K562 (cell line): ENCODE measurements around the gene CSNK1A1.

Source experiments
- ARID1B ChIP-seq: fragments of 450-650 bp; IDR thresholded peaks from 2 replicates; pipeline ENCODE4 v1.6.1; 2016; ENCODE audit warnings: antibody characterized with exemption, mild to moderate bottlenecking, inconsistent platforms
- BMI1 ChIP-seq: fragments of 150-350 bp; IDR thresholded peaks from 2 replicates; pipeline ENCODE4 v1.6.1; 2014; ENCODE audit warnings: low read length
- MAFG ChIP-seq: fragments of 450-650 bp; conservative IDR thresholded peaks from 2 replicates; pipeline ENCODE4 v1.6.1; 2016; ENCODE audit warnings: missing genetic modification characterization, missing compliant biosample characterization
- RAD21 ChIP-seq, 2 experiments: fragments of 250-450 bp in 1 of 2; fragments of 450-650 bp in 1 of 2; sonication (Bioruptor Pico) in 1 of 2; formaldehyde crosslinking in 1 of 2; IDR thresholded peaks in 1 of 2; conservative IDR thresholded peaks in 1 of 2; 2 replicates each; pipeline versions ENCODE4 v1.4.0 to v1.8.0; 2020 to 2022; ENCODE audit warnings: mild to moderate bottlenecking in 2 of 2, moderate library complexity in 1 of 2
- SIRT6 ChIP-seq: IDR thresholded peaks from one replicate; pipeline ENCODE4 v1.6.1; 2012; ENCODE audit warnings: low read depth, mild to moderate bottlenecking, control low read depth, inconsistent platforms, low read length, moderate library complexity
- TARDBP ChIP-seq: fragments of 450-650 bp; IDR thresholded peaks from 2 replicates; pipeline ENCODE4 v1.6.1; 2016
- TCF7L2 ChIP-seq: fragments of 150-350 bp; IDR thresholded peaks from 2 replicates; pipeline ENCODE4 v1.6.1; 2016; ENCODE audit warnings: low read depth, mild to moderate bottlenecking, low read length, moderate library complexity
- TF ChIP-seq, protein P1 (sequence below), 3 experiments: IDR thresholded peaks in 2 of 3; conservative IDR thresholded peaks in 1 of 3; 2 replicates each; pipeline ENCODE4 v1.5.1; 2011 to 2012; ENCODE audit warnings: low read length in 3 of 3, mild to moderate bottlenecking in 3 of 3, control low read depth in 2 of 3, improper control_type of control experiment in 1 of 3, inconsistent platforms in 1 of 3, low read depth in 1 of 3, mixed read lengths in 1 of 3, moderate library complexity in 1 of 3; ENCODE audit not compliant: insufficient read depth in 2 of 3
- TF ChIP-seq, protein P2 (sequence below): fragments of 250-450 bp; sonication (Bioruptor Pico); IDR thresholded peaks from 2 replicates; pipeline ENCODE4 v1.5.0; 2021; ENCODE audit warnings: mild to moderate bottlenecking, borderline replicate concordance

DNA sequence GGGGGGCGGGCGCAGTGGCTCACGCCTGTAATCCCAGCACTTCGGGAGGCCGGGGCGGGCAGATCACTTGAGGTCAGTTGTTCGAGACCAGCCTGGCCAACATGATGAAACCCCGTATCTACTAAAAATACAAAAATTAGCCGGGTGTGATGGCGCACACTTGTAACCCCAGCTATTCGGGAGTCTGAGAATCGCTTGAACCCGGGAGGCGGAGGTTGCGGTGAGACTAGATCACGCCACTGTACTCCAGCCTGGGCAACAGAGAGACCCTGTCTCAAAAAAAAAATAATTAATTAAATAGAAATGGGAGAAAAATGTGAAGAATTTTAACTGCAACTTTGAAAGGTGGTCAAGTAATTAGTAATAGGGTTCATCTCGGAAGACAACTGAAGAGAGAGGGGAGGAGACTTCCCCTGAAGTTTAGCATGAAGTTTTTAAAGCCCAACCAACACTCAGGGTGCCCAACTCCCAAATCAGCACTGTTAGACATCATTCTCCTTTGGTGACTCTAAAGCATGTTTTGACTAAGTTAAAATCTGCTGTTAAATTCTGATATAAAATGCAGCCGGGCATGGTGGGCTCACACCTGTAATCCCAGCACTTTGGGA lies 1.4 kb upstream of the CSNK1A1 start:
- no peak for TF ChIP-seq MAFG (tag)
- no peak for TF ChIP-seq SIRT6
- no peak; a peak in 1 of 4 replicates for TF ChIP-seq RAD21 (CRISPR knock-in tag; conservative IDR thresholded peaks at IDR 0.05 in 1 of 2, IDR thresholded peaks at IDR 0.05 in 1 of 2)
- no peak; the same call in 1 of the 2 replicates for TF ChIP-seq ARID1B
- TF ChIP-seq, protein P1, sequence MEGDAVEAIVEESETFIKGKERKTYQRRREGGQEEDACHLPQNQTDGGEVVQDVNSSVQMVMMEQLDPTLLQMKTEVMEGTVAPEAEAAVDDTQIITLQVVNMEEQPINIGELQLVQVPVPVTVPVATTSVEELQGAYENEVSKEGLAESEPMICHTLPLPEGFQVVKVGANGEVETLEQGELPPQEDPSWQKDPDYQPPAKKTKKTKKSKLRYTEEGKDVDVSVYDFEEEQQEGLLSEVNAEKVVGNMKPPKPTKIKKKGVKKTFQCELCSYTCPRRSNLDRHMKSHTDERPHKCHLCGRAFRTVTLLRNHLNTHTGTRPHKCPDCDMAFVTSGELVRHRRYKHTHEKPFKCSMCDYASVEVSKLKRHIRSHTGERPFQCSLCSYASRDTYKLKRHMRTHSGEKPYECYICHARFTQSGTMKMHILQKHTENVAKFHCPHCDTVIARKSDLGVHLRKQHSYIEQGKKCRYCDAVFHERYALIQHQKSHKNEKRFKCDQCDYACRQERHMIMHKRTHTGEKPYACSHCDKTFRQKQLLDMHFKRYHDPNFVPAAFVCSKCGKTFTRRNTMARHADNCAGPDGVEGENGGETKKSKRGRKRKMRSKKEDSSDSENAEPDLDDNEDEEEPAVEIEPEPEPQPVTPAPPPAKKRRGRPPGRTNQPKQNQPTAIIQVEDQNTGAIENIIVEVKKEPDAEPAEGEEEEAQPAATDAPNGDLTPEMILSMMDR (IDR thresholded peaks at IDR 0.05 in 2 of 3, conservative IDR thresholded peaks at IDR 0.05 in 1 of 3; ENCODE audit: insufficient read depth in 2 of 3, low read depth in 1 of 3, low read length in 3 of 3): no peak
- TF ChIP-seq TARDBP: no peak
- TF ChIP-seq, protein P2, sequence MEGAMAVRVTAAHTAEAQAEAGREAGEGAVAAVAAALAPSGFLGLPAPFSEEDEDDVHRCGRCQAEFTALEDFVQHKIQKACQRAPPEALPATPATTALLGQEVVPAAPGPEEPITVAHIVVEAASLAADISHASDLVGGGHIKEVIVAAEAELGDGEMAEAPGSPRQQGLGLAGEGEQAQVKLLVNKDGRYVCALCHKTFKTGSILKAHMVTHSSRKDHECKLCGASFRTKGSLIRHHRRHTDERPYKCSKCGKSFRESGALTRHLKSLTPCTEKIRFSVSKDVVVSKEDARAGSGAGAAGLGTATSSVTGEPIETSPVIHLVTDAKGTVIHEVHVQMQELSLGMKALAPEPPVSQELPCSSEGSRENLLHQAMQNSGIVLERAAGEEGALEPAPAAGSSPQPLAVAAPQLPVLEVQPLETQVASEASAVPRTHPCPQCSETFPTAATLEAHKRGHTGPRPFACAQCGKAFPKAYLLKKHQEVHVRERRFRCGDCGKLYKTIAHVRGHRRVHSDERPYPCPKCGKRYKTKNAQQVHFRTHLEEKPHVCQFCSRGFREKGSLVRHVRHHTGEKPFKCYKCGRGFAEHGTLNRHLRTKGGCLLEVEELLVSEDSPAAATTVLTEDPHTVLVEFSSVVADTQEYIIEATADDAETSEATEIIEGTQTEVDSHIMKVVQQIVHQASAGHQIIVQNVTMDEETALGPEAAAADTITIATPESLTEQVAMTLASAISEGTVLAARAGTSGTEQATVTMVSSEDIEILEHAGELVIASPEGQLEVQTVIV (CRISPR knock-in tag): no peak
- TF ChIP-seq TCF7L2: no peak
- TF ChIP-seq BMI1: no peak
